ENCODE data around the gene GPX3.
A peak's percentile ranks its signal among the peaks of the same experiment; 100 is the strongest.

GPX3 gene

GRCh38 chr5:151034422-151035379 is 14.3 kb downstream of the GPX3 start:
- no peak for DNase-seq (ENCODE audit: low spot score)

GRCh38 chr5:151036556-151036955 is 16.2 kb downstream of the GPX3 start:
- no peak for DNase-seq (ENCODE audit: low spot score)

GRCh38 chr5:151037561-151038411 is 17.4 kb downstream of the GPX3 start:
- DNase-seq (ENCODE audit: low spot score): no peak

DNA sequence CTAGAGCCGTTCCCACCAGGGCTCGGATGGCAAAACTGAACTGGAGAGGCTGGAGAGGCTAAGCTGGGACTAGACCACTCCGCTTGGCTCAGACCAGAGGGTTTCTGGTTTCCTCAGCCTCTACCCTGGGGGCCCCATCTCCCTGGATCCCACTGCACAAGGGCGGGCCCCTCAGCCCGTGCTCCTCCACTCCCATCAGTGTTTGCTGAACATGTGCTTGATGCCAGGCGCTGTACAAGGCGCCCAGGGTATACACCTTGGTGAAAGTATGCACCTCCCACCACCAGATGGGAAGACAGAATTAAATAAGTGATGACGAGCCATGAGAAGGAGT is 18.0 kb downstream of the GPX3 start:
- DNase-seq (ENCODE audit: low spot score): no peak

- no peak for DNase-seq (ENCODE audit: low spot score)
Measured at GRCh38 chr5:151038801-151039238, 18.4 kb downstream of the GPX3 start.

GRCh38 chr5:151039665-151040064 is 19.3 kb downstream of the GPX3 start:
- DNase-seq (ENCODE audit: low spot score): no peak

- no peak for DNase-seq (ENCODE audit: low spot score)
Measured at GRCh38 chr5:151040211-151040747, 19.9 kb downstream of the GPX3 start.

- DNase-seq (ENCODE audit: low spot score): no peak
Measured at GRCh38 chr5:151041577-151042268, 21.3 kb downstream of the GPX3 start.

DNA sequence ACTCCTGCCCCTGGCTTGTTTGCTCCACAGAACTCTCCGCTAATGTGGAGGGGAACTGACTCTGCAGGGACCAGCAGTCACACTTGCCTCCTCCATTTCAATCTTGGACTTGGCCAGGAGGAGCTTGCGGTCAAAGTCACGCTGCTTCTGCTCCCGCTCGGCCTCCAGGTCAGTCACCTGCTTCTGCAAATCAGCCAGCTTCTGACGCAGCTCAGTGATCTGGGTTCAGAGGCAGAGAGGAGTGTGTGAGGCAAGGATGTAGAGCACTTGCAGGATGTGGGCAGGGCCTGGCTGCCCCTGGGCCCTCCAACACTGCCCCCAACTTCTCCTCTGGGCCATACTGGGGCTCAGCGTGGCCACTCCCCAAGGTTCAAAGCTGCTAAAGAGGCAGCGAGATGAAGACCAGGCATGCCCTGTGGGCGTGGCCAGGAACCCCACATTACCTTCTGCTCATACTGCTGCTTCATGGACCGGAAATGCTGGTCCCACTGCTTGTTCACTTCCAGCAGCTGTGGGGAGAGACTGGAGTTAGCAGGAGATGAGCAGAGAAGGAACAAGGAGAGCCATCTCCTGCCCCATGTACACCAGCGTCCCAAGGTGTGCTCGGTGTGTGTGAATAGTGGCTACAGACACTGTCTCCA is 22.2 kb downstream of the GPX3 start:
- no peak for DNase-seq (ENCODE audit: low spot score)

DNA sequence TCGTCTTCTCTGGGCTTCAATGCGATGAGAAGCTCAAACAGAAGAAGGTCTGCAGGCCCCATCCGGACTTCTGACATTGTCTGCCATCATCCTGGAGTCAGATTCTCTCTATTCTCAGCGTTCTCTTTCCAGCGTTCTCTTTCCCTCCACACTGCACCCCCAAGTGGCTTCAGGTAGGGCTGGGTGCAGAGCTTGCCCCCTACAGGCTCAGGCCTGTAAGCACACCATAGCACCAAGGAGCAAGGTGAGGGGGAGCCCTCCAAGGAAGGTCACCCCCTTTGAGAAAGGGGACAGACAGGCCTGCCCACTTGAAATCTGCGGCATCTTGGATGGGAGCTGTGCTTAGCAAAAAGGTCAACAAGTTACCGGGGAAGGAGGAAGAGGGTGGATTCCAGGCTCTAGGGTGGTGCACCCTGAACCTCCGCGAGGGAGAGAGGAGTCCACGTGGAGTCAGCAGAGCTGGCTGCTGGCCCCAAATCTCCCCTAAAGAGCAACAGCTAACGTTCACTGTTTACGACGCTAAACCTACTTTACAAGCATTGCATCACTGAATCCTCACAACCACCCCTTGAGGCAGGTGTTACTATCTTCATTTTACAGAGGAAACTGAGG is 27.5 kb downstream of the GPX3 start:
- DNase-seq (ENCODE audit: low spot score): no peak

GRCh38 chr5:151048526-151048925 is 28.1 kb downstream of the GPX3 start:
- DNase-seq (ENCODE audit: low spot score): no peak

GRCh38 chr5:151051066-151051930 is 30.9 kb downstream of the GPX3 start:
- peak; percentile 79 for DNase-seq (ENCODE audit: low spot score)

DNA sequence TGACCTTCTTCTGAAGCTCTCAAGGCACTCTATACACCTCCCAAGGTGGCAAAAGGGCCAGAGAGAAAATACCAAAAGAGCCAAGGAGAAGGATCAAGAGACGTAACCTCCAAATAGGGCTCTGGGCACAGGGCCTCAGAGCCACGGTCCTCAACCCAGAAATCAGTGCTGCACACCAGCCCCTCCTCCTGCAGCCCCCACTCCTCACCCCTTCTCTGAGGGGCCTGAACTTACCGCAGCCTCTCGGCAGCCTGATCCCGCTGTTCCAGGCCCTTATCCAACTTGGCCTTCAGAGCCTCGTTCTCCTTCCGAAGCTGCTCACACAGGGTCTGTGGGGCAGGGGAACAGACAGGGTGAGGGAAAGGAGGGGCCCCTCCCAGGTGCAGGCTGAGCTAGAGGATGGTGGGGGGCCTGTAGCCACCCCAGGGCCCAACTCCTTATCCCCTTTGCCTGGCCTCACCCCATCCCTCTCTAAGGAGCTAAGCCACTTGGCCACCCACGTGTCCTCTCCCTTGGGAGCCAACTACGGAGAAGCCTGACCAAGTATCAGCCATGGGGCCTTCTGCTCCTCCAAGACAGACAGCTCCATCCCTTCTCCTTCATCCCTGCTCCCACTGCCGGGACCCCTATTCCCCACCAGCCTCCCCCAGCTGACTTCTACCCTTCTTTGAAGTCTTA is 31.7 kb downstream of the GPX3 start:
- DNase-seq (ENCODE audit: low spot score): no peak

DNA sequence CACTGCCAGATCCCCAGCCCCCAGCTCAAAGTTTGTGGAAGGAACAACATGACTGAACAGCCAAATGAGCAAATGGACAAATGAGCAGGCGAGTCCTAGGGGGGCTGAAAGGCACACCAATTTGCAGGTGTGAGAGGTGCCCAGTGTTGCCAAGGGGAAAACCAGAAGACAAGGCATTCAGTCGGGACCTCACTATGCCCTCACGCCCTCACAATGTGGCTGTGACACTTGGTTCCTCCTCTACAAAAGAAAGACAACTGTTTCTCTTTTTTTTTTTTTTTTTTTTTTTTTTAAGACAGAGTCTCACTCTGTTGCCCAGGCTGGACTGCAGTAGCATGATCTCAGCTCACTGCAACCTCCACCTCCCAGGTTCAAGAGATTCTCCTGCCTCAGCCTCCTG is 32.4 kb downstream of the GPX3 start:
- DNase-seq (ENCODE audit: low spot score): no peak

GRCh38 chr5:151053796-151054462 is 33.5 kb downstream of the GPX3 start:
- no peak for DNase-seq (ENCODE audit: low spot score)

DNA sequence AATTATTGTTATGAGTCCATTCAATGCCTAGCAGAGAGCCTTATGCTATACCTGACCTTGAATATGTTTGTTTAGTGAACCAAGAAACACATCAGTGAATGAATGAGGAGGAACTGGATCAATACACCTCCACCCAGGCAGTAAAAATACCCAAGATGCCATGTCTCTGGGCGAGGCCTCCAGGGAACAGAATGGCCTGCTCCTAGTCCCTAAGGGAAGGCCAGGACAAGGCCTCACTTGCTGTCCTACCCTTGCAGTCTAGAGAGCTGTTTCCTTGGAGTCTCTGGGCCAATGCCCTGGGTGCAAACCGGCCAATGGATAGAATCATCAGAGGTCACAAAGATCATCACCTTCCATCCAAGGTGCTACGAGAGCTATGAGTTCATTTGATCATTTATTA is 34.3 kb downstream of the GPX3 start:
- DNase-seq (ENCODE audit: low spot score): no peak

GRCh38 chr5:151055336-151055735 is 34.9 kb downstream of the GPX3 start:
- DNase-seq (ENCODE audit: low spot score): no peak

DNA sequence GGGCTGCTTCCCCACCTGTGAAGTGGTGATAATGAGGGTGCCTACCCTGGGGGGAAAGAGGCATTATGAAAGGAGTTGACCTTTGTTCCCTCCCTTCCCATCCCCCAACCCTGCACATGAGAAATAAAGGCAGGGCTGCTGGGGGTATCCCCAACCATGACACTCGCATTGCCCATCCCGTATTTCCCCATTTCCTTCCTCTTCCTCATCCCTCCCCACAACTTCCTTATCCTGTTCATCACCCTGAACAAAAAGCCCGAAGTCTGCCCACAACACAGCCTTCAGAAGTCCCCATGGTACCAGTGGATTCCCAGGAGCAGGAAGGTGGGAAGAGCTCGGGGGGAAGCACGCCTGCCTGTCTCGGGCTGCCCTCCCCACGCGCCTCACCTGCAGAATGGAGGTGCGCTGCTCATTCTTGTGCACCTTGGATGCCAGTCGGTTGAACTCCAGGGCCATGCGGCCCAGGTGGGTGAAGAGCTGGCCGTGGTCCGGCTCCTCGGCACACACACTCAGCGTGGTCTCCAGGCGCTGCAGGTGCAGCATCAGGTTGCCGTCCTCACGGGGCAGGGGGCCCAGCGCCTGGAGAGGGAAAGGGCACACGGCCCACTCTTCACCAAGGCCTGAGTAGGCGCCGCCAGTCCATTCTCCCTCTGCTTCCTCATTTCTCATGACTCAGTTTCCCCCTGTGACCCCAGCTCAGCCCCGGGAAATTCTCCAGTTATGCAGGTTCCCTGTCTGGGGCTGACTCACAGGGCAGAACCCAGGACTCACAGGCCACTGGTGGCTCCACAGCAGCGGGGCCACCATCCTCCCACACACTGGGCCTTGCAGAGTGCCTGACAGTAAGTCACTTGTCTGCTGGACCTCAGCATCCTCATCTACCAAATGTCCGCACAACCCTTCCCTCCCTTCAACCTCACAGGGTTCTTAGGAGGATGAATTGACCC is 36.3 kb downstream of the GPX3 start:
- DNase-seq (ENCODE audit: low spot score): no peak
